ENCODE data around the gene PHYKPL.
"Not testable (repeated sequence)": the region's sequence is repeated elsewhere in the genome, so short reads cannot be mapped to it uniquely, and the experiment has no call there.

PHYKPL gene

DNA sequence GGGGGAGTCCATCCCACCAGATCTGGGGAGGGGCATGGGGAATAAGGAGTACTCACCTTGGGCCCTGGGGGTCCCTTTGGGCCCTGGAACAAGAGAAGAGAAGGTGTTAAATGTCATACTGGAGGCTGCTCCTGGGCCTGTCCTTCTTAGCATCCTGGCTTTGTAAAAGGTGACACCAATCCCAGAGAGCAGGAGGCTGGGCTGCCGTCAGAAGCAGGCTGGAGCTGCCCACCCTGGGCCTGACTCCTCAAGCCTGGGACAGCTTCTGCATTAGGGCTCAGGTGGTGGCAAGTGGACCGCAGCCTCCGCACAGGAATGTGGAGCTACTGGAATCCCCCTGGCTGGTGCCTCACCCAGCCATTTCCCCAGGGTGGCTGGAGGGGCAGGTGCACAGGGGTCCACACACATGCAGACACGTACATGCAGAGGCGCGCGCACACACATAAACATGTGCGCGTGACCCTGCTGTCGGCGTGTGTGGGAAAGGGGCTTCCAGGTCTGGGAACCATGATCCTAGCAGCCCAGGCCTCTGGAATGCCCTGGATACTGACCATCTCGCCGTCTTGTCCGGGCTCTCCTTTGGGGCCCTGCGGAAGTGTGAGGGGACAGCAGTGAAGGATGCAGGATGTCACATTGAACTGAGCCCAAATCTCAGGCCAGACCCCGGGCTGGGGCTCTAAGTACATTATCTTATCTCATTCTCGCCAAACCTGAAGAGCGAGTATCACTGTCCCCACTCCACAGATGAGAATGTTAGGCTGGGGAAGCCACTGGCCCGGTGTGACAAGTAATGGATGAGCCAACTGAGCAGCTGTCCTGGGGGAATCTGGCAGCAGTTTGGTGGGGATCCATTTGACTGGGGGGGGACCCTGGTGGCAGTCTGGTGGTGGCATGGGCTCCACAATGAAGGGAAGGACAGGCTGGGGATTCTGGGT is 29.3 kb upstream of the PHYKPL start:
- no peak for DNase-seq

- DNase-seq = no peak
Observed at GRCh38 chr5:178259623-178260536, 27.3 kb upstream of the PHYKPL start.

DNA sequence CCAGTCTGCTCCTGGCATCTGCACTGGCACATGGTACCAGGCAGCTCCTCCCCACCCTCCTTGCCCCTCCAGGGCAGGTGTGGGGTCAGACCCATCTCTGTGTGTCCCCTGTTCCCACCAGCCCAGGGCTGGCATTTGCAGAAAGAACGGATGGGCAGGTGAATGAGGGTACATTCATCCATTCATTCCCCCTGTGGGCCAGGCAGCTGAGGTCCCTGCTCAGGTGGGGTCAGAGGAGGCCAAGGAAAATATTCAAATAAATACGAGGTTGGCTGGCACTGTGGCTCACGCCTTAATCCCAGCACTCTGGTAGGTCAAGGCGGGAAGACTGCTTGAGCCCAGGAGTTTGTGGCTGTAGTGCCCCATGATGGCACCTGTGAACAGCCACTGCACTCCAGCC is 25.0 kb upstream of the PHYKPL start:
- no peak for DNase-seq

GRCh38 chr5:178256746-178257145 is 24.1 kb upstream of the PHYKPL start:
- no peak for DNase-seq

- not testable (repeated sequence) for DNase-seq
Observed at GRCh38 chr5:178253632-178254031, 21.0 kb upstream of the PHYKPL start.

DNA sequence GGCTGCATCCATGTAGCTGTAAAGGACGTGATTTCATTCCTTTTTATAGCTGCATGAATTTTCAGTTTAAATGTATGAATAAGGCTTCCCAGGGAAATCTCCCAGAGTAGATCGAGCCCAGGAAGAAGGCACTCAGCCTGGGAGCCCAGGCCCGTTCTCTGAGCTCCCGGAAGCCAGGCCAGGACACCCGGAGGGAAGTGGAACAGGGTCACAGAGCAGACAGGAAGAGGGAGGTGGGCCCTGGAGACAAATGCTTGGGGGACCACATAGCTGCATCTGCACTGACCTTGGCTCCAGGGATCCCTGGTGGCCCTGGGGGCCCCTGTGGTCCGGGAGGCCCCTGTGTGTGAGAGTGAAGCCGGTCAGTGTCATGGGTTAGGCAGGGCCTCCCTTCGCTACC is 19.7 kb upstream of the PHYKPL start:
- DNase-seq = no peak

DNA sequence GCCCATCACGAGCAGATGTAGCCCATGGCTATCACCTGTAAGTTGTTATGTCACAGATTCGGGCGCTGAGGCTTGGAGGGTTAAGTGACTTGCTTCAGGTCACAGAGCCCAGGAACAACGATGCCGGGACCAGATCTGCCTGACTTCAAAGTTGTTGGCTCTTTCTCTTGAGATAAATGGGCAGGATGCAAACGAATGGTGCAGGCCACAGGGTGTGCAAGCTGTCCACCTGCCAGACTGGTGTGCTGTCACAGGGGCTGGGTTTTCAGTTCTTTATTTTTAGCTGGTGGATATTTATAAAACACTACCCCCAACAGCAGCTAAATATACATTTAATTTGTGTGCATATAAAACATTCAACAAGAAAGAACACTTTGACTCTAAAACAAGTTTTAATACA is 17.7 kb upstream of the PHYKPL start:
- DNase-seq = no peak

DNA sequence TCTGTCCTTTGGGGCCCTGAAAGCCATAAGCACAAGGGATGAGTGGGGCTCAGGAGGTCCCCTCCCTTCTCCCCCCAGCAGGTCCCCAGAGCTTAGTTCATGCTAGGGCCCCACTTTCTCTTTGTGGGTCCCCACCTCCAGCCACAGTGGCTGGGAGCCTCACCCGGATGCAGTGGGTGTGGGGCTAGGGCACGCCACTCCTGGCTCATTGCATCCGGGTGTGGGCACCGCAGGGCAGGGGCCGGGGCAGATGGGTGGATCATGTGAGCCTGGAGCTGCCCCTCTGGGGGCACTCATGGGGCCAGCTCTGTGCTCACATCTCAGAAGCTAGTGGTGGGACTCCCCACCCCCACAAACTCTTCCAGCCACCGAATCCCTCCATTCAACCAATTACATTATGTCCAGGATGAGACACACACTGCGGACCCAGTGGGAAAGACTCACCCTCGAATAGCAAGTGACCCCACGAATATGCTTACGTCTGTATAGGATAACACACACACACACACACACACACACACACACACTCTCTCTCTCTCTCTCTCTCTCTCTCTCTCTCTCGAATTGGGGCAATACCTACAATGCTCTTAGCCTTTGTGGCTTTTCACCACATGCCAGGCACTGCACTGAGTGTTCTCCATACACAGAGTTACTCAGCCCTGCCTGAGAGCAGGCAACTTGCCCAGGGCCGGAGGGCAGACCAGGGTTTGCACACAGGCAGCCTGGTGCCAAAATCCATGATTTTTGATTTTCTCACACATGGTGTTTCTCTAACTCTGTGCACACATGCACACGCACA is 16.8 kb upstream of the PHYKPL start:
- peak; percentile 42 for DNase-seq

GRCh38 chr5:178248750-178249149 is 16.1 kb upstream of the PHYKPL start:
- no peak for DNase-seq

- DNase-seq = peak; percentile 22
Observed at GRCh38 chr5:178247481-178248456, 15.2 kb upstream of the PHYKPL start.

- DNase-seq = no peak
Observed at GRCh38 chr5:178246624-178247279, 14.2 kb upstream of the PHYKPL start.

DNA sequence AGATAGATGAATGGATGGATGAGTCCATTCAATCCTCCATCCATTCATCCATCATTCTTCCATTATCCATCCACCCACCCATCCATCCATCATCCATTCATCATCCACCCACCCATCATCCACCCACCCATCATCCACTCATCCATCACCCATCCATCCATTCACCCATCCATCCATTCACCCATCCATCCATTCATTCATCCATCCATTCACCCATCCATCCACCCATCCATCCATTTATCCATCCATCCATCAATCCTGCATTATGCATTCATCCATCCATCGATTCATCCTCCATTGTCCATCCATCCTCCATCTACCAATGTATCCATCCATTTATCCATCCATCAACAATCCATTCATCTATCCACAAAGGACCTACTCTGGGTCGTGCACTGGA is 12.8 kb upstream of the PHYKPL start:
- no peak for DNase-seq

- no peak for DNase-seq
Observed at GRCh38 chr5:178244576-178244975, 12.0 kb upstream of the PHYKPL start.

- DNase-seq = no peak
Observed at GRCh38 chr5:178242416-178242815, 9.8 kb upstream of the PHYKPL start.

DNA sequence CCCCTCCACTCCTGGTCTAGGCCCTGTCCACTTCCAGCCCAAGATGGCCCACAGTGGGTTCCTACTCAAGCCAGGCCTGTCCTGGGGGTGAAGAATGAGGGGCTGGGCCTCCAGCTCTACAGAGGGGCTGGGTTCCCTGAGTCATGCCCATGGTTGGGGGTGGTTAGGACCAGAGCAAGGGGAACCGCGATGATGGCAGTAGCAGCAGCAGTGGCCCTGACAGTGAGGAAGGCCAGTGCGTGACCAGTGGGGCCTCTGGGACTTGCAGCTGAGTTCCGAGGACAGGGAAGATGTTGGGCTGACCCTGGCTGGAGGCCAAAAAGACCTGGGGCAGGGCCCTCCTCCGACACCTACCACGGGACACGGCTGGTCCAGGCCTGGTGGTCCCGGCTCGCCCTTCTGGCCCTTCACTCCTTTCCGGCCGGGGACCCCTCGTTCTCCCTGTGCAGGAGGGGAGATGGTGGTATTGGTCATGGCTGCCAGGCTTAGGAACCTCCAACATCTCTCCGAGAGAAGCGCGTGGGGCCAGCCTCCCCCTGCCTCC is 9.2 kb upstream of the PHYKPL start:
- DNase-seq = no peak

DNA sequence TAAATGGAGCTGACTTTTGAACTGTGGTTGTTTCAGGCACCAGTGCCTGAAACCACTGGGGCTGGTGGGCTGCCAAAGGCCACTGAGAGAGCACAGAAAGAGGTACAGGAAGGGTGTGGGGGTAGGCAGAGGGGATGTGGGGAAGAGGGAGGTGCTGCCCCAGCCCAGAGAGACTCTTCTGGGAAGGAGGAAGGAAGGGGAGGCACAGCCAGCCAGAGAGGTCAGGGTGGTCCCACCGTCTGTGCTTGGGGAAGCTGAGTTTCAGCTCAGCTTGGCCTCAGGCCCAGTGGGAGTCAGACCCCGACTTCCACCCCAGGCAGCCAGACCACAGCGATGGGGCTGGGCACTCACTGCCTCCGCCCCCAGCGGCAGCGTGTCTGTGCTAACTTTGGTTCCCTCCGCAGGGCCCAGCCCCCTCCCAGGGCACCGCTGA is 8.6 kb upstream of the PHYKPL start:
- DNase-seq = no peak

- DNase-seq = no peak
Observed at GRCh38 chr5:178240766-178241165, 8.2 kb upstream of the PHYKPL start.

- no peak for DNase-seq
Observed at GRCh38 chr5:178240341-178240741, 7.7 kb upstream of the PHYKPL start.

DNA sequence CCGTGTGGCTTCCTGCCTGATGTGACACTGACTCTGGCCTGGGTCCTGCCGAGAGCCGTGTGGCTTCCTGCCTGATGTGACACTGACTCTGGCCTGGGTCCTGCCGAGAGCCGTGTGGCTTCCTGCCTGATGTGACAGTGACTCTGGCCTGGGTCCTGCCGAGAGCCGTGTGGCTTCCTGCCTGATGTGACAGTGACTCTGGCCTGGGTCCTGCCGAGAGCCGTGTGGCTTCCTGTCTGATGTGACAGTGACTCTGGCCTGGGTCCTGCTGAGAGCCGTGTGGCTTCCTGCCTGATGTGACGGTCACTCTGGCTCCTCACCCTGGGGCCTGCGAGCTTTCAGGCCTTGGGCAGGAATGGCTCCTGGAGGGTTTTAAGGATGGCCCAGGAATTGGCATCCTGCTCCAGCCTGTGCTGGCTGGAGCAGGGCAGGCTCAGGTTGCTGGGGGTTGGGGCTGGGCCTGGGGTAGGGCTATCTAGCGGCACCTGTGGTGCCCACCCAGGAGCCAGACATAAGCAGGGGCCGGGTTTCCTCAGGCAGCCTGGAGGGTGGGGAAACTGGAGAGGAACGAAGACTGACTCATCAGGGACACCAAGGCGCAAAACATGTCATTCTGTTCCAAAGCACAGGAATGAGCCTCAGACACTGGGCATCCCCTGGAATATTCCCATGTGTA is 7.2 kb upstream of the PHYKPL start:
- DNase-seq = not testable (repeated sequence)

Data from CD4-positive, alpha-beta T cell treated with Interleukin-6 for 4 hours (primary cell).